ENCODE data around the gene AGBL3. TPM values are rescaled to one million over a fixed set of nuclear protein-coding genes. Genes with fewer than 3 reads are reported as not detected.
A peak's percentile ranks its signal among the peaks of the same experiment; 100 is the strongest.

The AGBL3 gene
- polyA plus RNA-seq, 12 donors, result 2.3 to 6.0 (median 4.0) TPM; not detected in 2

DNA sequence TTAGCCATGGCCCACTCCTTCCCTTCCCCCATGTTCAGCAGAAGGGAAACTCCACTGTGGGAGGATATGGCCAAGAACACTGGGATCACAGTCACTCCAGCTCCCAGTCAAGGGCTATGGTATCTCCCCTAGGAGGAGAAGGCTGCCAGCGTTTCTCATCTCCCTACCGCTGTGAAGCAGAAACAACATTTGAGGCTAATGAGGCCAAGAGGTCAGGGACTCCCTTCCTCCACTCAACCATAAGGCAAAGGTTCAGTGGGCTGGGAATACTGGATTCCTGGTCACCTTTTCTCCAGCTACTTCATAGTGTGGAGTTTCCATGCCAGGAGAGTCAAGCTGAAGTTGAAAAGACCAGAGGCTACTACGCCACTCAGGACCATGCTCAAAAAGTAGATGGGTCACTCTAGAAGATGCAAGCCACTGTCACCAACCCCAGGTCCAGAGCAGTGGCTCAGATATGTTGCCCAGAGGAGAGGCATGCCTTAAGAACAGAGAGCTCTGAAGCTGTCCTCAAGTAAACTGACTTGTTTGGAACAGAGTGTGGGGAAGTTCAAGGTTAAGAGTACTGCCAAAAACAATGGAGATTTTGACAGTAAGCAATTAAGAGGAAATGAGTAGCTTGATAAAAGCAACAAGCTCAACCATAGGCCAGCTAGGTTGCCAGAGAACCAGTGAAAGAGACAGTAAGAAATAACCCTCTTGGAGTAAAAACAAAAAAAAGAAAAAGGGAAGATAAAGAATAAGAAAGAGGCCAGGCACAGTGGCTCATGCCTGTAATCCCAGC lies 157.8 kb downstream of the AGBL3 start:
- DNase-seq, result no peak

GRCh38 chr7:135147341-135147898 lies 161.1 kb downstream of the AGBL3 start:
- no peak for DNase-seq

GRCh38 chr7:135147899-135148721 lies 161.8 kb downstream of the AGBL3 start, which contains the start of gene TMEM140:
TSS of gene TMEM140 (plus strand) at chr7:135148072. CDS start at chr7:135164442, 16,370 bp downstream.
- DNase-seq, result no peak

DNA sequence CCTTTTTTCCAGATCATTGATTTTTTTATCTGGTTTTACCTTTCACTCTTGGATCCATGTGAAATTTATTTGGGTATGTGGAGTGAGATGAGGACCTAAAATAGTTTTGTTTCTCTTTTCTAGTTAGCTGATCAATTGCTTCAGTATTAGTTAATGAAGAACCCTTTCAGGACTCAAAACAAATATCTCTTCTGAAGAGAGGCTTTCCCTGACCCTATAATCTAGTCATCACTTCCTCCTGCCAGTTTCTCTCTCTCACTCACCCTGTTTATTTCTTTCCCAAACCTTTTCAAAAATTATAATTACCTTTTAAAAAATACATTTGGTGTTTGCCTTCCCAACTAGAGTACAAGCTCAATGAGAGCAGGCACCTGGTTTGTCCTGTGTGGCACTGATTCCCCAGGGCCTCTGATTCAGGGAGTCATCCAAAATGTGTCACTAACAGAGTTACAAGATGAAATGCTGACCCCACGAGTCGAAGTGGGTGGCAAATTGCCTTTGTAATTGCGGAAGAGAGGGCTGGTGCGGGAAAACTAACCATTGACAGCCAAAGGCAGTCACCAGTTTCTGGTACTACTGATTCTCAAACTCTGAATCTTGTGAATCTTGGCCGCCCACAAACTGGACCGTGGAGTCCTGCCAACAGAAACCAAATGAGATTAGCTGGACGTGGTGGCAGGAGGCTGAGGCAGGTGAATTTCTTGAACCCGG lies 163.9 kb downstream of the AGBL3 start:
- DNase-seq, result no peak

- no peak for DNase-seq
These were observed 164.8 kb downstream of the AGBL3 start for GRCh38 chr7:135151132-135151531.

- no peak for DNase-seq
These were observed 165.2 kb downstream of the AGBL3 start for GRCh38 chr7:135151533-135151932.

- no peak for DNase-seq
These were observed 166.1 kb downstream of the AGBL3 start for GRCh38 chr7:135152442-135152841.

DNA sequence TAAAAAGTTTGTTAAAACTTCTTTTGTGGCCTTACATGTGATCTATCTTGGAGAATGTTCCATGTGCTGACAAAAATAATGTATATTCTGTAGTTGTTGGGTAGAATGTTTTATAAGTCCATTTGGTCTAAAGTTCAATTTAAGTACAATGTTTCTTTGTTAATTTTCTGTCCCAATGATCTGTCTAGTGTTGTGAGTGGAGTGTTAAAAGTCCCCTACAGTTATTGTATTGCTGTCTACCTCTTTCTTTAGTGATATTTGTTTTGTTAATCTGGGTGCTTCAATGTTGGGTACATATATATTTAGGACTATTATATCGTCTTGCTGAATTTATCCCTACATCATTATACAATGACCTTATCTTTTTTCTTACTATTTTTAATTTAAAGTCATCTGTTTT lies 168.4 kb downstream of the AGBL3 start:
- DNase-seq, result no peak

GRCh38 chr7:135156290-135156689 lies 170.0 kb downstream of the AGBL3 start:
- DNase-seq, result no peak

GRCh38 chr7:135158141-135158655 lies 171.9 kb downstream of the AGBL3 start:
- DNase-seq, result no peak

GRCh38 chr7:135158874-135159273 lies 172.6 kb downstream of the AGBL3 start:
- DNase-seq, result no peak

DNA sequence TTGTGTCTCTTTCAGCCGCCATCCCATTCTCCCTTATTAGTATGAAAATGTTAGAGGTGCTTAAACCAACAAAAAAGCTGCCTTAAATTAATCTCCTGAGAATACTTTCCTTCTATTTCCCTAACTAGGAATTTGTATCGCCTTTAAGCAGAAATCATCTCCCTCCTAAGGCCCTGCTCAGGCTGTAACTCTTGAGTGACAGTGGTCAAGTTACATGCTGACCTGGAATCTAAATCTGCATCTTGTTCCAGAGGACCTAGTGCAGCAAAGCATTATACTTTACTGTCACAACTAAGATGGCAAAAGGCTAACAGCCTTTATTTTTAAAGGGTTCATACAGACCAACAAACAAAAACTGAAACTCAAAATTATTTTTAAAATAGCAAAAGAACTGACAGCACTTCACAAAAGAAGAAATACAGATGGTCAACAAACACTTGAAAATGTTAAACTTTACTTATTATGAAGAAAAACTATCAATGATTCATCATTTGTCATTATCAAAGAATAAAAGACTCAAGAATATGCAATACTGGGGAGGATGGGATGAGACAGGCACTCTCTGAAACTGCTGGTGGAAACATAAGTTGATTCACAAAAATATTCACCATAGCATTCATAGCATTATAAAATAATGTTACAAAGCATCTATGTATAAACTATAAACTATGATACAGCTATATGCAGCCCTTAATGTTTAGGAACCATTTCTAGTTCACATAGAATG lies 173.2 kb downstream of the AGBL3 start:
- no peak for DNase-seq

DNA sequence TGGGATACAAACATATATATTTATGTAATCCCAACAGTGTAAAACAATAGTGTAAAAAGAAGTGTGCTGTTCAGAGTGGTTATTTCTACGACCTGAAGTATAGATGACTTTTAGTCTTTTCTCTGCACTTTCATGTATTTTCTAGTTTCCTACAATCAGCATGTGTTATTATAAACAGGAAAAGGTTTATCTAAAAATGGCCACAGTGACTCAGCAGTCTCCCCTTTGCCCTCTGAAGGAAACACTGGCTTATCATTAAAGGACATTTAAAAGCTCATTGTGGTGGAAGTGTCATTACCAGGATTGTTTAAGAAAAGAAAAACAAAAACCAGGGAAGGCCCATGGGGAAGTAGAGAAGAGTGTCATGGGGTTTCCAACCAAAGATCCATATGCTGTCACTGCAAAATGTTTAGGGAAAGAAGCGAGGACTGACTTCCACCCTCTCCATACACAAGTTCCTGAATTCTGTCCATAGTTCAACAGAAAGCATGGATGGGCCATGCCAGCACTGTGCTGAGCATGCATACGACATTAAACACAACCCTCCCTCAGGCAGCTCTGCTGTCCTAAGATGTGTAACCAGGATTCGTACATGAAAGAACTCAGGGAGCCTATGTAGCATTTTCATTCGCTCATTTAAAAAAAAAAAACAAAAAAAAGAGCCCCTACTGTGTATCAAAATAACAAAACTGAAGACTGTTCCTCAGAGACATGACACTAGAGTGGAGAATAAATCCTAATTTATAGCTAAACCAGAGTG lies 174.0 kb downstream of the AGBL3 start:
- DNase-seq, result no peak

DNA sequence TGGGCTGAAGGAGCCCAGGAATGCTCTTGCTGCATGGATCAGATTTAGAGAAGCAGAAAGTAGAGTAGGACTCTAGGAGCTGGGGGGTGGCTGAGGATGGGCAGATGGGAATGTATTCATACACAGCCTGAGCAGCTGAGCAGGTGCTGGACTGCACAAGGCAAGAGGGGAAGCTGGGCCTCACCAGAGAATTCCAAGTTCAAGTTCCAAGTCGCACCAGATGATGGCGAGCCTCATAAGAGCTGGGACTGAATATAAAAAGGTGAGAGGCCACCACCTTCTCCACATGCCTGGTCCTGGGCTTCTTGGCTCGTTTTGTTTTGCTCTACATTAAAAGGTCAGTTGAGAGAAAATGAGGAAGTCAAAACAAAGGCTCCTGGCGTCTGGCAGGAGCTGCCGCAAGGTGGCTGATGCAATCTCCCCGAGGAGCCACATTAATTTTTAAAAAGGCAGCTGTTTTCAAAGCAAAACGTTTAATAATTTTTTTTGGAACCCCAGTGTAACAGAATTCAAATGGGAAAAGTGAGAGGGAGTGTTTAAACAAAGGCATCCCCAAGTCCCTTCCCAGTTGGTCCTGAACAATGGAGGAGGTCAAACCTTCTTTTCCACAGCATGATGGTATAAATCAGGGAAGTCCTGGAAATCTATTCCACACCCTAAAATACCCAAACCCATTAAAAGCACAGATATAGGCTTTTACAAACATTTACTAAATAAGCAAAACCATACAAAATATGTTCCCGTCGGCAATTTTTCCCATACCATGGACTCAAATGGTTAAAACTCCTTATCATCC lies 174.7 kb downstream of the AGBL3 start:
- peak; percentile 21 for DNase-seq

GRCh38 chr7:135161669-135162068 lies 175.4 kb downstream of the AGBL3 start:
- no peak for DNase-seq

GRCh38 chr7:135162382-135163001 lies 176.2 kb downstream of the AGBL3 start:
- DNase-seq, result no peak

GRCh38 chr7:135164357-135165061 lies 178.2 kb downstream of the AGBL3 start:
- no peak for DNase-seq

- DNase-seq, result no peak
These were observed 179.6 kb downstream of the AGBL3 start for GRCh38 chr7:135165862-135166261.
